ENCODE data around the gene REV1. TPM values are rescaled to one million over a fixed set of nuclear protein-coding genes. Genes with fewer than 3 reads are reported as not detected.

The REV1 gene
- total and polyA plus RNA-seq, 2 of the 8 experiments (the other 6 are each of a cell fraction or from before 2014, with no cell fraction given) = 16.6 to 34.3 TPM

DNA sequence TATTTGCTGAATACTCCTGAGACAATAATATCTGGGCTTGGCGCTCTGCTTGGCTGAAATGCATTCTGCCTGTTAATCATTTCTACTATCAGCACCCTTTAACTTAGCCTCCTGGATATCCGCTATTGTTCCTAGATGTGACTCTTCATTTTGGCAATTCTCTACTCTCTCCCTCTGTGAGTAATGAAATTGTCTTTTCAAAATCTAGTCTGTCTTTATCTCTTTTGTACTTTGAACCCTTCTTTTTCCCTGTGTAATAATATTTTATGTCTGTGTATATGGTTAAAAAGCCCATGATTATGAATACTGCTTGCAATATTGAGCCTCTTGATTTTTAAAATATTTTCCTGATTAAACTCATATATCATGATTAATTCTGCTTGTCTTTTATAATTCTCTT, 6.2 kb upstream of the REV1 start:
- POLR2A ChIA-PET (ENCODE audit: partially characterized antibody) = no interaction called here
- Histone ChIP-seq H3K23me2 (ENCODE audit: low read depth, low read length) (no peaks in the 10 kb centered on the region), H2BK15ac (ENCODE audit: low read length) (no peak overlapping the region), H3K14ac (ENCODE audit: insufficient read length) (no peak overlapping the region), H2AFZ (ENCODE audit: low read length) (no peak overlapping the region), H2BK20ac (ENCODE audit: low read length) (no peak overlapping the region), H2BK5ac (ENCODE audit: low read depth, low read length) (no peak overlapping the region), H2BK12ac (ENCODE audit: low read depth, low read length) (no peak overlapping the region), H4K20me1 (replicated peaks in 1 of 2; ENCODE audit: control insufficient read depth in 1 of 2, insufficient read depth in 2 of 2, low read length in 2 of 2) (no peaks in the 10 kb centered on the region), H2BK120ac (replicated peaks; ENCODE audit: low read depth, low read length) (no peak overlapping the region), H3K9ac (replicated peaks in 1 of 4; ENCODE audit: extremely low read depth in 1 of 4, low read depth in 3 of 4, low read length in 3 of 4) (no peak overlapping the region), H3K36me3 (ENCODE audit: control insufficient read depth in 2 of 4, insufficient read depth in 4 of 4, low read length in 3 of 4) (no peaks in the 10 kb centered on the region), H4K5ac (ENCODE audit: insufficient read length, low read depth, low read length) (no peak overlapping the region), H3K27me3 (replicated peaks in 1 of 4; ENCODE audit: control insufficient read depth in 3 of 4, extremely low read depth in 1 of 4, insufficient read depth in 3 of 4, low read length in 3 of 4) (no peaks in the 10 kb centered on the region), H2AK5ac (ENCODE audit: low read depth, low read length) (no peak overlapping the region), H3K56ac (replicated peaks; ENCODE audit: insufficient read length, low read depth, low read length) (no peak overlapping the region), H3K4ac (replicated peaks; ENCODE audit: insufficient read length, low read depth, low read length) (no peak overlapping the region), H3K4me2 (ENCODE audit: insufficient read depth in 1 of 2, low read depth in 2 of 2, low read length in 2 of 2) (no peak overlapping the region), H3K9me3 (ENCODE audit: insufficient read depth in 2 of 2, low read depth in 1 of 2, low read length in 1 of 2) (no peaks in the 10 kb centered on the region), H3K79me1 (ENCODE audit: low read depth, low read length) (no peaks in the 10 kb centered on the region), H3K4me1 (replicated peaks in 1 of 4; ENCODE audit: control insufficient read depth in 3 of 4, insufficient read depth in 4 of 4, low read length in 3 of 4) (peaks cover 0 to 4% (median 0%) of the 10 kb centered on the region in 4 experiments; a peak in 2 of 7 replicates), H3K23ac (ENCODE audit: insufficient read length) (no peak overlapping the region), H4K91ac (replicated peaks; ENCODE audit: insufficient read length, low read length) (no peak overlapping the region), H3K4me3 (ENCODE audit: extremely low read depth in 1 of 4, insufficient read depth in 2 of 4, low read depth in 3 of 4, low read length in 4 of 4) (no peak overlapping the region), H3K18ac (ENCODE audit: extremely low read depth, low read length) (no peak overlapping the region), H3K79me2 (ENCODE audit: control insufficient read depth in 1 of 2, insufficient read depth in 2 of 2, low read length in 2 of 2) (no peaks in the 10 kb centered on the region), H4K8ac (ENCODE audit: extremely low read depth, insufficient read depth, low read length) (no peak overlapping the region), H3K27ac (ENCODE audit: low read depth, low read length) (no peak overlapping the region)
- TF ChIP-seq SRF (IDR thresholded peaks at IDR 0.05; ENCODE audit: low read depth, low read length) (no peak), RXRA (IDR thresholded peaks at IDR 0.05; ENCODE audit: insufficient read depth, low read depth, low read length) (no peak), SP1 (IDR thresholded peaks at IDR 0.05; ENCODE audit: low read depth, low read length) (no peak), BACH1 (IDR thresholded peaks at IDR 0.05; ENCODE audit: low read length) (no peak), NRF1 (IDR thresholded peaks at IDR 0.05; ENCODE audit: low read depth, low read length) (no peak), TAF7 (optimal IDR thresholded peaks at IDR 0.05; ENCODE audit: borderline replicate concordance, low read depth, low read length) (no peak)
- DNase-seq (ENCODE audit: low read depth in 1 of 2, low spot score in 2 of 2) (no peak), FAIRE-seq (no peak)
- 93% methylated on average over 2 of the region's 2 CpGs; no CpG with 5 or more reads in 1 of the 2 experiments for WGBS, 2 experiments (ENCODE audit: extremely low coverage in 1 of 2, insufficient coverage in 1 of 2, insufficient read length in 1 of 2, insufficient replicate concordance in 2 of 2, low coverage in 1 of 2, low lambda C conversion rate in 2 of 2, missing lambda C conversion rate in 1 of 2)
- CTCF ChIA-PET (ENCODE audit: partially characterized antibody) = interaction anchor here (0.6 kb wide), 1 partner anchor 137 kb away, joined by 3 read pairs; no protein-coding TSS in a partner anchor

All from H1 (cell line).